Adrenal gland (tissue), 12 donors: ENCODE measurements around the gene PRKCH. TPM values are rescaled to one million over a fixed set of nuclear protein-coding genes. Genes with fewer than 3 reads are reported as not detected.

Experiments used
- DNase-seq, 7 donors: peaks; one replicate each; pipeline ENCODE4 v3.0.0-alpha.2; 2019 to 2020
- H3K27ac ChIP-seq, 5 donors: fragments of 200-600 bp; sonication (generic) in 4 of 5; 1 replicate in 3 of 5; 2 replicates in 2 of 5; pipeline versions ENCODE4 v1.5.1 to v1.8.0; 2016 to 2020; ENCODE audit warnings: mild to moderate bottlenecking in 1 of 5
- H3K27me3 ChIP-seq: fragments of 200-600 bp; 2 replicates; pipeline ENCODE4 v1.8.0; 2021
- H3K36me3 ChIP-seq, 2 donors: fragments of 200-600 bp; replicated peaks in 1 of 2; 1 replicate in 1 of 2; 2 replicates in 1 of 2; pipeline versions ENCODE4 v1.5.1 to v1.8.0; 2018 to 2022
- H3K4me1 ChIP-seq, 2 donors: fragments of 200-600 bp; replicated peaks in 1 of 2; 1 replicate in 1 of 2; 2 replicates in 1 of 2; pipeline versions ENCODE4 v1.5.1 to v1.8.0; 2018 to 2021
- H3K4me3 ChIP-seq, 4 donors: fragments of 200-600 bp; sonication (generic) in 3 of 4; one replicate each; pipeline ENCODE4 v1.5.1; 2016 to 2018
- H3K9me3 ChIP-seq, 3 donors: fragments of 200-600 bp; sonication (generic) in 1 of 3; replicated peaks in 1 of 3; 1 replicate in 2 of 3; 2 replicates in 1 of 3; pipeline versions ENCODE4 v1.5.1 to v1.8.0; 2016 to 2021
- CTCF ChIP-seq, 6 experiments: fragments of 450-650 bp in 4 of 6; fragments of 200-600 bp in 2 of 6; sonication (generic) in 1 of 6; IDR thresholded peaks; 1 replicate in 5 of 6; 2 replicates in 1 of 6; pipeline versions ENCODE4 v1.5.1 to v1.8.0; 2016 to 2021; ENCODE audit warnings: antibody characterized with exemption in 6 of 6, mild to moderate bottlenecking in 2 of 6, moderate library complexity in 1 of 6
- POLR2A ChIP-seq, 2 donors: fragments of 450-650 bp; IDR thresholded peaks; one replicate each; pipeline ENCODE4 v1.6.1; 2017; ENCODE audit warnings: antibody characterized with exemption in 2 of 2, mild to moderate bottlenecking in 2 of 2, moderate library complexity in 1 of 2
- whole genome bisulfite sequencing, 4 donors: extraction: QIAGEN DNeasy Blood & Tissue Kit in 2 of 4; methylation state at CpG; one replicate each; pipeline versions ENCODE4 v1.1.5 to v1.1.7; 2013 to 2017; 5-methylcytosine and 5-hydroxymethylcytosine counted together
- intact Hi-C, 2 donors: fragments of 100-400 bp; cut with DNase I; formaldehyde crosslinking; loops; one replicate each; pipeline versions ENCODE4 v1.14.1 to v1.15.0; 2022 to 2023
- polyA plus RNA-seq, 3 donors: library from polyadenylated mRNA; stranded (reverse); fragments of 200-250 nt in 2 of 3; fragments of 350-450 nt in 1 of 3; fragmentation: Illumina TruSeq in 1 of 3; extraction: RNeasy Lipid Tissue Mini Kit (QIAGEN cat#74804) in 1 of 3; gene quantifications; one replicate each; pipeline ENCODE4 v1.2.3, GENCODE V29; 2013 to 2014
- total RNA-seq, 9 donors: library from RNA; depleted of rRNA in 4 of 9; stranded (reverse); fragments of >200 nt in 4 of 9; fragments of 120-200 nt in 1 of 9; fragmentation: NEBNext Ultra II Directional in 1 of 9; extraction: Animal tissue kit (Norgen Biotek cat#: 25700) in 1 of 9; gene quantifications; one replicate each; pipeline versions ENCODE4 v1.1.0 to v1.2.4, GENCODE V29; 2013 to 2023
- donor health status: healthy with polysubstance abuse.
- donor health status: Bipolar disorder and iron deficiency.
- donor health status: DM: yes; HTN: yes; CAD: no.
- donor health status: DM: no; HTN: no; CAD: no.
- donor health status: DM: no; HTN: no; CAD: no.
- donor health status: DM: yes; HTN: yes; CAD: no.

Gene PRKCH
- total and polyA plus RNA-seq, 12 donors: 7.8 to 28.1 (median 17.0) TPM

- DNase-seq: no peak
- H3K27ac ChIP-seq: no peak overlapping the region
- no peaks in the 10 kb centered on the region for H3K4me1 ChIP-seq
- TF ChIP-seq POLR2A (IDR thresholded peaks at IDR 0.05) (no peak), CTCF (IDR thresholded peaks at IDR 0.05) (no peak)
- H3K27me3 ChIP-seq: no peaks in the 10 kb centered on the region
- intact Hi-C loops: no loop called here
- 76 to 86% (median 78%) methylated on average over 5 of the region's 5 CpGs for WGBS, 4 donors
- no peaks in the 10 kb centered on the region for H3K9me3 ChIP-seq
- H3K36me3 ChIP-seq: no peaks in the 10 kb centered on the region
- no peak overlapping the region for H3K4me3 ChIP-seq
Observed at GRCh38 chr14:61368114-61368710, 46.8 kb downstream of the PRKCH start.

GRCh38 chr14:61368781-61369453 lies 47.5 kb downstream of the PRKCH start:
- intact Hi-C loops: no loop called here
- Histone ChIP-seq H3K4me1 (no peaks in the 10 kb centered on the region), H3K9me3 (no peaks in the 10 kb centered on the region), H3K36me3 (no peaks in the 10 kb centered on the region), H3K27me3 (no peaks in the 10 kb centered on the region), H3K27ac (no peak overlapping the region), H3K4me3 (no peak overlapping the region)
- WGBS, 4 donors: 74 to 82% (median 76%) methylated on average over 3 of the region's 3 CpGs
- no peak for DNase-seq
- no peak for TF ChIP-seq POLR2A (IDR thresholded peaks at IDR 0.05)
- TF ChIP-seq CTCF (IDR thresholded peaks at IDR 0.05): no peak

GRCh38 chr14:61369454-61369810 lies 48.1 kb downstream of the PRKCH start:
- Histone ChIP-seq H3K36me3 (no peaks in the 10 kb centered on the region), H3K27ac (no peak overlapping the region), H3K9me3 (peaks cover 0 to 4% (median 0%) of the 10 kb centered on the region in 3 donors), H3K4me1 (no peaks in the 10 kb centered on the region), H3K4me3 (no peak overlapping the region), H3K27me3 (no peaks in the 10 kb centered on the region)
- intact Hi-C loops: no loop called here
- TF ChIP-seq CTCF (IDR thresholded peaks at IDR 0.05) (no peak), POLR2A (IDR thresholded peaks at IDR 0.05) (no peak)
- no peak for DNase-seq
- 80 to 88% (median 86%) methylated on average over 3 of the region's 3 CpGs for WGBS, 4 donors

GRCh38 chr14:61372379-61372778 lies 51.0 kb downstream of the PRKCH start:
- Histone ChIP-seq H3K9me3 (peaks cover 0 to 5% (median 0%) of the 10 kb centered on the region in 3 donors), H3K27me3 (no peaks in the 10 kb centered on the region), H3K36me3 (no peaks in the 10 kb centered on the region), H3K4me1 (no peaks in the 10 kb centered on the region), H3K27ac (no peak overlapping the region), H3K4me3 (no peak overlapping the region)
- intact Hi-C loops: no loop called here
- WGBS, 4 donors: 68 to 85% (median 79%) methylated on average over 2 of the region's 2 CpGs
- TF ChIP-seq CTCF (IDR thresholded peaks at IDR 0.05): no peak
- TF ChIP-seq POLR2A (IDR thresholded peaks at IDR 0.05): no peak
- no peak for DNase-seq
